DND-41 (cell line): ENCODE data around the gene FAM168A.
A peak's percentile ranks its signal among the peaks of the same experiment; 100 is the strongest.

Source experiments
- ATAC-seq: fragments of 200-7000 bp; cut with Tn5 transposase; 3 replicates; pipeline ENCODE4 v1.9.1; 2021; ENCODE audit warnings: low read depth; ENCODE audit not compliant: insufficient read depth
- DNase-seq: peaks from one replicate; pipeline ENCODE4 v3.0.0-alpha.2; 2020
- H2AFZ ChIP-seq: 2 replicates; pipeline ENCODE4 v1.6.0; 2012; ENCODE audit warnings: low read depth, low read length
- H3K27ac ChIP-seq: 2 replicates; pipeline ENCODE4 v1.5.1; 2012; ENCODE audit warnings: low read length, inconsistent platforms
- H3K27me3 ChIP-seq: fragments of 200-600 bp; sonication (generic); 2 replicates; pipeline ENCODE4 v1.6.0; 2012; ENCODE audit warnings: low read length, mild to moderate bottlenecking, inconsistent platforms; ENCODE audit not compliant: insufficient read depth, poor library complexity
- H3K36me3 ChIP-seq: 2 replicates; pipeline ENCODE4 v1.5.1; 2012; ENCODE audit warnings: low read length, inconsistent platforms; ENCODE audit not compliant: insufficient read depth
- H3K4me1 ChIP-seq: 2 replicates; pipeline ENCODE4 v1.5.1; 2012; ENCODE audit warnings: mild to moderate bottlenecking, low read length; ENCODE audit not compliant: insufficient read depth
- H3K4me2 ChIP-seq: 2 replicates; pipeline ENCODE4 v1.6.0; 2012; ENCODE audit warnings: mild to moderate bottlenecking, moderate library complexity, low read length, inconsistent platforms; ENCODE audit not compliant: insufficient read depth
- H3K4me3 ChIP-seq, 2 experiments: fragments of 200-600 bp in 1 of 2; shearing (Covaris generic) in 1 of 2; 2 replicates each; pipeline ENCODE4 v1.5.1; 2012 to 2016; ENCODE audit warnings: inconsistent platforms in 2 of 2, low read length in 2 of 2, mild to moderate bottlenecking in 2 of 2, low read depth in 1 of 2, moderate library complexity in 1 of 2
- H3K79me2 ChIP-seq: 2 replicates; pipeline ENCODE4 v1.6.0; 2012; ENCODE audit warnings: low read length, inconsistent platforms; ENCODE audit not compliant: insufficient read depth
- H3K9ac ChIP-seq: 2 replicates; pipeline ENCODE4 v1.6.0; 2012; ENCODE audit warnings: low read depth, mild to moderate bottlenecking, inconsistent platforms, low read length, moderate library complexity
- H3K9me3 ChIP-seq: 2 replicates; pipeline ENCODE4 v1.5.1; 2012; ENCODE audit warnings: low read length, moderate library complexity, mild to moderate bottlenecking, inconsistent platforms; ENCODE audit not compliant: insufficient read depth, severe bottlenecking
- H4K20me1 ChIP-seq: 2 replicates; pipeline ENCODE4 v1.6.0; 2012; ENCODE audit warnings: low read length; ENCODE audit not compliant: insufficient read depth
- EZH2 ChIP-seq: IDR thresholded peaks from 3 replicates; pipeline ENCODE4 v1.6.1; 2012; ENCODE audit warnings: borderline replicate concordance, low read depth, mild to moderate bottlenecking, moderate library complexity, low read length, inconsistent platforms; ENCODE audit not compliant: severe bottlenecking
- TF ChIP-seq, protein P1 (sequence below): IDR thresholded peaks from 2 replicates; pipeline ENCODE4 v1.5.1; 2012; ENCODE audit warnings: borderline replicate concordance, low read length, moderate library complexity, mild to moderate bottlenecking; ENCODE audit not compliant: poor library complexity, severe bottlenecking; ENCODE audit errors: extremely low read depth

The FAM168A gene

DNA sequence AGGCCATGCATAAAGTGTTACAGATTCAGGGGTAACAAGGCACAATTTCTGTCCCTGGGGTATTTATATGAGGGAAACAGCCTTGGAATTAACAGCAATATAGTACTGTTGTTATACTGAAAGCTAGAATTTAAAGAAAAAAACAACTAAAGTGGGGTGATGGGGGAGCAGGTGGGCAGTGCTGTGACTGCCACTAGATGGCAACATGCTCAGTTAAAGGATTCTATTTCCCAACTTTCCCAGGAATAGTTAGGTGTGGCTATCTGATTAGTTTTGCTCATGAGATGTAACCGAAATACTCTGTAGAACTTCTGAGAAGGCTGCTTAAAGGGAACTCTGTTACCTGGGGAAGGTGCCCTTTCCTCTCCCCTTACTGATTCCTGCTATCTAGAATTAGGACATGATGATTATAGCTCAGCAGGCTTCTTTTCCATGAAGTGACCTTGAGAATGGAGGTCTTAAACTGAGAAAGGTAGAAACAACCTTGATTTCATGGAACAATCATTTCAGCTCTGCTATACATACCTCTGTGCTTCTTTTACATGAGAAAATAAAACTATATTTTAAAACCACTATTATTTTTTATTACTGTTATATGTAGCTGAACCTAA, 119.1 kb downstream of the FAM168A start:
- peaks cover 22% of the 10 kb centered on the region for H3K79me2 ChIP-seq
- no peak overlapping the region for H3K9ac ChIP-seq
- H3K9me3 ChIP-seq = peaks cover 3% of the 10 kb centered on the region
- no peaks in the 10 kb centered on the region for H3K4me1 ChIP-seq
- H3K36me3 ChIP-seq = no peaks in the 10 kb centered on the region
- H3K4me2 ChIP-seq = no peak overlapping the region
- H2AFZ ChIP-seq = no peak overlapping the region
- no peak overlapping the region for H3K27ac ChIP-seq
- peak; percentile 11 for DNase-seq
- H4K20me1 ChIP-seq = no peaks in the 10 kb centered on the region
- no peak for TF ChIP-seq EZH2
- TF ChIP-seq, protein P1, sequence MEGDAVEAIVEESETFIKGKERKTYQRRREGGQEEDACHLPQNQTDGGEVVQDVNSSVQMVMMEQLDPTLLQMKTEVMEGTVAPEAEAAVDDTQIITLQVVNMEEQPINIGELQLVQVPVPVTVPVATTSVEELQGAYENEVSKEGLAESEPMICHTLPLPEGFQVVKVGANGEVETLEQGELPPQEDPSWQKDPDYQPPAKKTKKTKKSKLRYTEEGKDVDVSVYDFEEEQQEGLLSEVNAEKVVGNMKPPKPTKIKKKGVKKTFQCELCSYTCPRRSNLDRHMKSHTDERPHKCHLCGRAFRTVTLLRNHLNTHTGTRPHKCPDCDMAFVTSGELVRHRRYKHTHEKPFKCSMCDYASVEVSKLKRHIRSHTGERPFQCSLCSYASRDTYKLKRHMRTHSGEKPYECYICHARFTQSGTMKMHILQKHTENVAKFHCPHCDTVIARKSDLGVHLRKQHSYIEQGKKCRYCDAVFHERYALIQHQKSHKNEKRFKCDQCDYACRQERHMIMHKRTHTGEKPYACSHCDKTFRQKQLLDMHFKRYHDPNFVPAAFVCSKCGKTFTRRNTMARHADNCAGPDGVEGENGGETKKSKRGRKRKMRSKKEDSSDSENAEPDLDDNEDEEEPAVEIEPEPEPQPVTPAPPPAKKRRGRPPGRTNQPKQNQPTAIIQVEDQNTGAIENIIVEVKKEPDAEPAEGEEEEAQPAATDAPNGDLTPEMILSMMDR = peak; percentile 77
- no peaks in the 10 kb centered on the region for H3K27me3 ChIP-seq
- ATAC-seq = peak; percentile 67
- no peak overlapping the region for H3K4me3 ChIP-seq

DNA sequence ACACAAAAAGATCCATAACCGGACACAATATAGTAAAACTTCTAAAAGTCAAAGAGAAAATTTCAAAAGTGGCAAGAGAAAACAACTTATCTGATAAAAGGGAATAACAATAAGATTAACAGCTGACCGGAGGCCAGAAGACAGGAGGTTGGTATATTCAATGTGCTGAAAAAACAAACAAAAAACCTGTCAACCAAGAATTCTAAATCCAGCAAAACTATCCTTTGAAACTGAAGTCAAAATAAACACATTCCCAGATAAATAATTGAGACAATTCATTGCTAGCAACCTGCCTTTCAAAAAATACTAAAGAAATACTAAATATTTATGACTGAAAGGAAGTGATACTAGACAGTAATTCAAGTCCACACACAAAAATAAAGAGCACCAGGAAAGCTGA, 120.4 kb downstream of the FAM168A start:
- H4K20me1 ChIP-seq = no peaks in the 10 kb centered on the region
- no peaks in the 10 kb centered on the region for H3K4me1 ChIP-seq
- no peak overlapping the region for H3K4me3 ChIP-seq
- no peak for ATAC-seq
- H3K4me2 ChIP-seq = no peak overlapping the region
- no peak for DNase-seq
- no peaks in the 10 kb centered on the region for H3K27me3 ChIP-seq
- H3K27ac ChIP-seq = no peak overlapping the region
- H2AFZ ChIP-seq = no peak overlapping the region
- H3K79me2 ChIP-seq = peaks cover 21% of the 10 kb centered on the region
- peaks cover 3% of the 10 kb centered on the region for H3K9me3 ChIP-seq
- H3K36me3 ChIP-seq = no peaks in the 10 kb centered on the region
- TF ChIP-seq, protein P1 = no peak
- no peak for TF ChIP-seq EZH2
- H3K9ac ChIP-seq = no peak overlapping the region

- no peak overlapping the region for H3K27ac ChIP-seq
- no peak overlapping the region for H3K9ac ChIP-seq
- TF ChIP-seq, protein P1 = no peak
- TF ChIP-seq EZH2 = no peak
- H3K36me3 ChIP-seq = 0 out of 2 replicates have a peak, but pooled peaks cover 2% of the 10 kb centered on the region
- H2AFZ ChIP-seq = no peak overlapping the region
- H3K4me1 ChIP-seq = no peaks in the 10 kb centered on the region
- no peaks in the 10 kb centered on the region for H3K27me3 ChIP-seq
- no peak overlapping the region for H3K4me3 ChIP-seq
- H4K20me1 ChIP-seq = no peaks in the 10 kb centered on the region
- no peak overlapping the region for H3K4me2 ChIP-seq
- ATAC-seq (no peak), DNase-seq (no peak)
- H3K9me3 ChIP-seq = peaks cover 3% of the 10 kb centered on the region
- H3K79me2 ChIP-seq = peaks cover 21% of the 10 kb centered on the region
These were observed 122.3 kb downstream of the FAM168A start for GRCh38 chr11:73475549-73476095.
